Measurements from ENCODE around the gene CXorf38. TPM values are rescaled to one million over a fixed set of nuclear protein-coding genes. Genes with fewer than 3 reads are reported as not detected.

Gene CXorf38
- polyA plus RNA-seq, 2 of the 4 experiments (the other 2 are of a cell fraction): 9.8 to 14.3 TPM

DNA sequence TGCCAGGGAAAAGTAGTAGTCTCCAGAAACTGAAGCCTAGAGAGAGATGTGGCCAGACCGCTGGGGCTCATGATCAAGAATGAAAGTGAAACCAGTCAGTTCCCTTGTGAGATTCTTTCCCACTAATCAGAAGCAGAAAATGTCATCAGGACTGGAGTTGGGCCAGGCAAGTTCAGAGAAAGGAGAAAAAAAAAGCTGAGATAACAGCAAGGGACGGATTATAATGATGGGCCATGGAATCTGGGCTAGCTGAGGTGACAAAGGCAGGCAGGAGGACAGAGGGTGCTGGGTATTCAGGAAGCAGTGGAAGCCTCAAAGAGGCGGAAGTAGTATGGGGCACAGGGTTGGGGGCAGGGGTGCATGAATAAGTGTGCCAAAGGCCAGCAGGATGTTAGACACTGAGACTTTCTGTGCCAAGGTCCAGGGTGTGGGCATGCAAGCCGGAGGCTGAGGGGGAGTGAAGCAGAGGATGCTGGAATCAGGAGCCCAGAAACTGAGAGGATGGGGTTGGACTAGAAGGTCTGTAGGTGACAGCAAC lies 2.5 kb downstream of the CXorf38 start (continued):
- TF ChIP-seq HEYL (CRISPR knock-in tag; IDR thresholded peaks at IDR 0.05): no peak
- TF ChIP-seq, protein P1, sequence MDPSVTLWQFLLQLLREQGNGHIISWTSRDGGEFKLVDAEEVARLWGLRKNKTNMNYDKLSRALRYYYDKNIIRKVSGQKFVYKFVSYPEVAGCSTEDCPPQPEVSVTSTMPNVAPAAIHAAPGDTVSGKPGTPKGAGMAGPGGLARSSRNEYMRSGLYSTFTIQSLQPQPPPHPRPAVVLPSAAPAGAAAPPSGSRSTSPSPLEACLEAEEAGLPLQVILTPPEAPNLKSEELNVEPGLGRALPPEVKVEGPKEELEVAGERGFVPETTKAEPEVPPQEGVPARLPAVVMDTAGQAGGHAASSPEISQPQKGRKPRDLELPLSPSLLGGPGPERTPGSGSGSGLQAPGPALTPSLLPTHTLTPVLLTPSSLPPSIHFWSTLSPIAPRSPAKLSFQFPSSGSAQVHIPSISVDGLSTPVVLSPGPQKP (IDR thresholded peaks at IDR 0.05; ENCODE audit: low read depth, low read length): no peak

DNA sequence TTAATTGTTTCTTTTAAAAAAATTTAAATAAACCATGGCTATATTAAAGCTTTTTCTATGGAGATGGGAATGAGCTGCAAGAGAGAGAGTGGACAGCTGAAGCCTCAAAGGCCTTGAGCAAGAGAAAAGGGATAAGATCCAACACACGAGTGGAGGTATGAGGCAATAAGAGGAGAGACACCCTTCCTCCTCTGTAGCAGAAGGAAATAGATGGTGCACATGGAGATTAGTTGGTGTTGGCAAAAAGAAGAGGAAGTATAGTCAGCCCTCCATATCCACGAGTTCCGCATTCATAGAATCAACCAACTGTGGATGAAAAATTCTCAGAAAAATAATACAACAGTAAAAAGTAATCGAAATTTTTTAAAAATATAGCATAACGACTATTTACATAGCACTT lies 3.2 kb downstream of the CXorf38 start:
- no peak overlapping the region for H3K27ac ChIP-seq
- DNase-seq (ENCODE audit: low read depth in 1 of 2, low spot score in 1 of 2): no peak
- H3K4me3 ChIP-seq: no peak overlapping the region
- no peak for FAIRE-seq
- TF ChIP-seq CBX8 (IDR thresholded peaks at IDR 0.05): no peak
- TF ChIP-seq TFCP2L1 (CRISPR knock-in tag; IDR thresholded peaks at IDR 0.05): no peak
- no peak for TF ChIP-seq ZC3H11A (IDR thresholded peaks at IDR 0.05)
- no peak for TF ChIP-seq RAD21 (conservative IDR thresholded peaks at IDR 0.05 in 1 of 2, IDR thresholded peaks at IDR 0.05 in 1 of 2)
- no peak for TF ChIP-seq HEYL (CRISPR knock-in tag; IDR thresholded peaks at IDR 0.05)
- no peak for TF ChIP-seq SMC3 (IDR thresholded peaks at IDR 0.05)
- TF ChIP-seq, protein P2, sequence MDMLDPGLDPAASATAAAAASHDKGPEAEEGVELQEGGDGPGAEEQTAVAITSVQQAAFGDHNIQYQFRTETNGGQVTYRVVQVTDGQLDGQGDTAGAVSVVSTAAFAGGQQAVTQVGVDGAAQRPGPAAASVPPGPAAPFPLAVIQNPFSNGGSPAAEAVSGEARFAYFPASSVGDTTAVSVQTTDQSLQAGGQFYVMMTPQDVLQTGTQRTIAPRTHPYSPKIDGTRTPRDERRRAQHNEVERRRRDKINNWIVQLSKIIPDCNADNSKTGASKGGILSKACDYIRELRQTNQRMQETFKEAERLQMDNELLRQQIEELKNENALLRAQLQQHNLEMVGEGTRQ (IDR thresholded peaks at IDR 0.05): no peak
- no peak for TF ChIP-seq NPAS2 (CRISPR knock-in tag; IDR thresholded peaks at IDR 0.05; ENCODE audit: borderline replicate concordance)
- TF ChIP-seq, protein P3, sequence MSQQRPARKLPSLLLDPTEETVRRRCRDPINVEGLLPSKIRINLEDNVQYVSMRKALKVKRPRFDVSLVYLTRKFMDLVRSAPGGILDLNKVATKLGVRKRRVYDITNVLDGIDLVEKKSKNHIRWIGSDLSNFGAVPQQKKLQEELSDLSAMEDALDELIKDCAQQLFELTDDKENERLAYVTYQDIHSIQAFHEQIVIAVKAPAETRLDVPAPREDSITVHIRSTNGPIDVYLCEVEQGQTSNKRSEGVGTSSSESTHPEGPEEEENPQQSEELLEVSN (IDR thresholded peaks at IDR 0.05; ENCODE audit: borderline replicate concordance, low read depth): no peak
- 85% methylated on average over 5 of the region's 5 CpGs for WGBS (ENCODE audit: missing lambda C conversion rate)
- peaks cover 19% of the 10 kb centered on the region for H3K4me1 ChIP-seq
- H3K4me2 ChIP-seq: peak overlapping the region; percentile 52; the same call in 2 of the 3 replicates
- no peak for ATAC-seq
- no peaks in the 10 kb centered on the region for H3K9me3 ChIP-seq
- POLR2A ChIA-PET: no interaction called here
- CTCF ChIA-PET: no interaction called here

DNA sequence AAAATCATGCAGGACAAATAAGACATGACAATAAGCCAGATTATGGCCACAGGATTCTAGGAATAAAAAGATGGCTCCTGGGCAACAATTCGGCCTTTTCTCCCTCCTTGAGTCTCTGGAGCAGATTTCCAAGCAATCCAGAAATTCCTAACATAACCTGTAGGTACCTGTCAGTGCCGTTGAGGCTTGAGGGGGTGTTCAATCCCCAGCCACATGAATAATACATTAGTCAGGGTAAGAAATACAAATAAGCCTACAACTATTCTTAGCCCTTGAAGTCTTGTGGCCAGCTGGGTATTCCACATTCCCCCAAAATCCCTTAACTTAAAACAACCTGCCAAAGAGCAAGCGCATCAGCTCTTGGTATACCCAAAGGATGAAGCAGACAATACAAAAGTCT lies 9.7 kb downstream of the CXorf38 start:
- no peak overlapping the region for H3K4me2 ChIP-seq
- DNase-seq (ENCODE audit: low read depth in 1 of 2, low spot score in 1 of 2): no peak
- WGBS (ENCODE audit: missing lambda C conversion rate): 68% methylated on average over 3 of the region's 3 CpGs
- H3K27ac ChIP-seq: no peak overlapping the region
- ChIA-PET CTCF (no interaction called here), POLR2A (no interaction called here)
- no peak for FAIRE-seq
- no peak for ATAC-seq
- no peak overlapping the region for H3K4me3 ChIP-seq
- TF ChIP-seq MAZ (IDR thresholded peaks at IDR 0.05; ENCODE audit: borderline replicate concordance, low read depth, low read length) (no peak), HOXB5 (CRISPR knock-in tag; IDR thresholded peaks at IDR 0.05) (no peak), NPAS2 (CRISPR knock-in tag; IDR thresholded peaks at IDR 0.05; ENCODE audit: borderline replicate concordance) (no peak), CHD2 (IDR thresholded peaks at IDR 0.05; ENCODE audit: low read length, partially characterized antibody) (no peak), EP300 (IDR thresholded peaks at IDR 0.05) (no peak), RAD21 (conservative IDR thresholded peaks at IDR 0.05 in 1 of 2, IDR thresholded peaks at IDR 0.05 in 1 of 2) (no peak), CBX2 (IDR thresholded peaks at IDR 0.05; ENCODE audit: borderline replicate concordance, low read depth) (no peak), FOXS1 (CRISPR knock-in tag; IDR thresholded peaks at IDR 0.05) (no peak), HOXB13 (CRISPR knock-in tag; IDR thresholded peaks at IDR 0.05; ENCODE audit: low read depth) (no peak), ZNF302 (CRISPR knock-in tag; IDR thresholded peaks at IDR 0.05) (no peak), NFE2L2 (conservative IDR thresholded peaks at IDR 0.05; ENCODE audit: low read length) (no peak), GATA3 (IDR thresholded peaks at IDR 0.05; ENCODE audit: borderline replicate concordance) (no peak), ZFP36 (IDR thresholded peaks at IDR 0.05; ENCODE audit: borderline replicate concordance, partially characterized antibody) (no peak)
- TF ChIP-seq, protein P4, sequence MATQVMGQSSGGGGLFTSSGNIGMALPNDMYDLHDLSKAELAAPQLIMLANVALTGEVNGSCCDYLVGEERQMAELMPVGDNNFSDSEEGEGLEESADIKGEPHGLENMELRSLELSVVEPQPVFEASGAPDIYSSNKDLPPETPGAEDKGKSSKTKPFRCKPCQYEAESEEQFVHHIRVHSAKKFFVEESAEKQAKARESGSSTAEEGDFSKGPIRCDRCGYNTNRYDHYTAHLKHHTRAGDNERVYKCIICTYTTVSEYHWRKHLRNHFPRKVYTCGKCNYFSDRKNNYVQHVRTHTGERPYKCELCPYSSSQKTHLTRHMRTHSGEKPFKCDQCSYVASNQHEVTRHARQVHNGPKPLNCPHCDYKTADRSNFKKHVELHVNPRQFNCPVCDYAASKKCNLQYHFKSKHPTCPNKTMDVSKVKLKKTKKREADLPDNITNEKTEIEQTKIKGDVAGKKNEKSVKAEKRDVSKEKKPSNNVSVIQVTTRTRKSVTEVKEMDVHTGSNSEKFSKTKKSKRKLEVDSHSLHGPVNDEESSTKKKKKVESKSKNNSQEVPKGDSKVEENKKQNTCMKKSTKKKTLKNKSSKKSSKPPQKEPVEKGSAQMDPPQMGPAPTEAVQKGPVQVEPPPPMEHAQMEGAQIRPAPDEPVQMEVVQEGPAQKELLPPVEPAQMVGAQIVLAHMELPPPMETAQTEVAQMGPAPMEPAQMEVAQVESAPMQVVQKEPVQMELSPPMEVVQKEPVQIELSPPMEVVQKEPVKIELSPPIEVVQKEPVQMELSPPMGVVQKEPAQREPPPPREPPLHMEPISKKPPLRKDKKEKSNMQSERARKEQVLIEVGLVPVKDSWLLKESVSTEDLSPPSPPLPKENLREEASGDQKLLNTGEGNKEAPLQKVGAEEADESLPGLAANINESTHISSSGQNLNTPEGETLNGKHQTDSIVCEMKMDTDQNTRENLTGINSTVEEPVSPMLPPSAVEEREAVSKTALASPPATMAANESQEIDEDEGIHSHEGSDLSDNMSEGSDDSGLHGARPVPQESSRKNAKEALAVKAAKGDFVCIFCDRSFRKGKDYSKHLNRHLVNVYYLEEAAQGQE (IDR thresholded peaks at IDR 0.05): no peak
- TF ChIP-seq, protein P5, sequence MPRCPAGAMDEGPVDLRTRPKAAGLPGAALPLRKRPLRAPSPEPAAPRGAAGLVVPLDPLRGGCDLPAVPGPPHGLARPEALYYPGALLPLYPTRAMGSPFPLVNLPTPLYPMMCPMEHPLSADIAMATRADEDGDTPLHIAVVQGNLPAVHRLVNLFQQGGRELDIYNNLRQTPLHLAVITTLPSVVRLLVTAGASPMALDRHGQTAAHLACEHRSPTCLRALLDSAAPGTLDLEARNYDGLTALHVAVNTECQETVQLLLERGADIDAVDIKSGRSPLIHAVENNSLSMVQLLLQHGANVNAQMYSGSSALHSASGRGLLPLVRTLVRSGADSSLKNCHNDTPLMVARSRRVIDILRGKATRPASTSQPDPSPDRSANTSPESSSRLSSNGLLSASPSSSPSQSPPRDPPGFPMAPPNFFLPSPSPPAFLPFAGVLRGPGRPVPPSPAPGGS (IDR thresholded peaks at IDR 0.05): no peak
- TF ChIP-seq, protein P6, sequence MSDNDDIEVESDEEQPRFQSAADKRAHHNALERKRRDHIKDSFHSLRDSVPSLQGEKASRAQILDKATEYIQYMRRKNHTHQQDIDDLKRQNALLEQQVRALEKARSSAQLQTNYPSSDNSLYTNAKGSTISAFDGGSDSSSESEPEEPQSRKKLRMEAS (IDR thresholded peaks at IDR 0.05): no peak
- TF ChIP-seq, protein P7, sequence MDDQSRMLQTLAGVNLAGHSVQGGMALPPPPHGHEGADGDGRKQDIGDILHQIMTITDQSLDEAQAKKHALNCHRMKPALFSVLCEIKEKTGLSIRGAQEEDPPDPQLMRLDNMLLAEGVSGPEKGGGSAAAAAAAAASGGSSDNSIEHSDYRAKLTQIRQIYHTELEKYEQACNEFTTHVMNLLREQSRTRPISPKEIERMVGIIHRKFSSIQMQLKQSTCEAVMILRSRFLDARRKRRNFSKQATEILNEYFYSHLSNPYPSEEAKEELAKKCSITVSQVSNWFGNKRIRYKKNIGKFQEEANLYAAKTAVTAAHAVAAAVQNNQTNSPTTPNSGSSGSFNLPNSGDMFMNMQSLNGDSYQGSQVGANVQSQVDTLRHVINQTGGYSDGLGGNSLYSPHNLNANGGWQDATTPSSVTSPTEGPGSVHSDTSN (IDR thresholded peaks at IDR 0.05): no peak
- H3K9me3 ChIP-seq: no peaks in the 10 kb centered on the region
- no peaks in the 10 kb centered on the region for H3K4me1 ChIP-seq
